Measurements from ENCODE around the gene COG2.

GRCh38 chr1:230693221-230693620 lies 50.9 kb downstream of the COG2 start:
- TF ChIP-seq REST (IDR thresholded peaks at IDR 0.05; ENCODE audit: insufficient read depth in 1 of 2, low read depth in 2 of 2, low read length in 2 of 2) (no peak), SIN3A (IDR thresholded peaks at IDR 0.05; ENCODE audit: borderline replicate concordance, insufficient read depth, low read length) (no peak), POLR2AphosphoS5 (IDR thresholded peaks at IDR 0.05; ENCODE audit: low read depth, low read length) (no peak), TAF1 (IDR thresholded peaks at IDR 0.05; ENCODE audit: borderline replicate concordance, insufficient read depth, low read length) (no peak), FOXP2 (optimal IDR thresholded peaks at IDR 0.05; ENCODE audit: borderline replicate concordance, extremely low read depth, extremely low read length, insufficient read depth) (no peak)
